ENCODE data around the gene CKMT2.
"Not testable (repeated sequence)": the region's sequence is repeated elsewhere in the genome, so short reads cannot be mapped to it uniquely, and the experiment has no call there.

Gene CKMT2

GRCh38 chr5:81253875-81254274 lies 20.8 kb downstream of the CKMT2 start:
- DNase-seq: no peak

DNA sequence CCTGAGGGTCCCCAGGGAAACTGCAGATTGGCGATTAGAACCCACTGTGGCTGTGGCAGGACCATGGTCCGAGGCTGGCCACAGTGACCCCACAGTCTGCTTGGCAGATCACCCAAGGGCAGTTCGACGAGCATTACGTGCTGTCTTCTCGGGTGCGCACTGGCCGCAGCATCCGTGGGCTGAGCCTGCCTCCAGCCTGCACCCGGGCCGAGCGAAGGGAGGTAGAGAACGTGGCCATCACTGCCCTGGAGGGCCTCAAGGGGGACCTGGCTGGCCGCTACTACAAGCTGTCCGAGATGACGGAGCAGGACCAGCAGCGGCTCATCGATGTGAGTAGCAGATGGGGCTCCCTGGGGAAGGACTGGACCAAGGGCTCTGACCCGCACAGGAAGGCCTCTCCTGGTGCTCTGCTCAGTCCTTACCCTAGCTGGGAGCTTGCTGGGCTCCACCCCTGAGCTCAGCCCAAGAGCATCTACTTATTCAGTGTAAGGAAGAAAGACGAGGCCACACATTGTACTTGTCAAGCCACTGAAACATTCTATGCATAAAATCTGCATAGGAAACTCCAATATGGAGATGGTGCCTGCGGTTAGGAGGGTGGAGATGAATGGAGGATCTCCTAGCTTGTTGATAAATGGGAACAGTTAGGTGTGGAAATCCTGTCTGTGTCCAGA lies 21.9 kb downstream of the CKMT2 start:
- no peak for DNase-seq

DNA sequence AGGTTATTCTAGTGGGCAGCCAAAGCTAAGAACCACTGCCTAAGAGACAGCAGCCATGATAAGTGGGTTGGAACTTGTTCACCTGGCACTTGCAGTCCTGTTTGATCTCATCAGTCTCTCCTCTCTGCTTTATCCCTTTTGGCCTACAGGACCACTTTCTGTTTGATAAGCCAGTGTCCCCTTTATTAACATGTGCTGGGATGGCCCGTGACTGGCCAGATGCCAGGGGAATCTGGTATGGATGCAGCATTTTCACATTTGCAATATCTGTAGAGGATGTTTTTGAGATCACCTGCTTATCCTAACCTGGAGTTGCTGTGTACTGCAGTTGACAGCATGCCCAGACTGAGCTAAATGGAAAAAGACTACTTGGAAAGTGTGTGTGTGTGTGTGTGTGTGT lies 23.6 kb downstream of the CKMT2 start:
- DNase-seq: no peak

DNA sequence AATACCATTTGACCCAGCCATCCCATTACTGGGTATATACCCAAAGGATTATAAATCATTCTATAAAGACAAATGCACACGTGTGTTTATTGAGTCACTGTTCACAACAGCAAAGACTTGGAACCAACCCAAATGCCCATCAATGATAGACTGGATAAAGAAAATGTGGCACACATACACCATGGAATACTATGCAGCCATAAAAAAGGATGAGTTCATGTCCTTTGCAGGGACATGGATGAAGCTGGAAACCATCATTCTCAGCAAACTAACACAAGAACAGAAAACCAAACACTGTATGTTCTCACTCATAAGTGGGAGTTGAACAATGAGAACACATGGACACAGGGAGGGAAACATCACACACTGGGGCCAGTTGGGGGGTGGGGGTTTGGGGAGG lies 29.7 kb downstream of the CKMT2 start:
- DNase-seq: not testable (repeated sequence)

DNA sequence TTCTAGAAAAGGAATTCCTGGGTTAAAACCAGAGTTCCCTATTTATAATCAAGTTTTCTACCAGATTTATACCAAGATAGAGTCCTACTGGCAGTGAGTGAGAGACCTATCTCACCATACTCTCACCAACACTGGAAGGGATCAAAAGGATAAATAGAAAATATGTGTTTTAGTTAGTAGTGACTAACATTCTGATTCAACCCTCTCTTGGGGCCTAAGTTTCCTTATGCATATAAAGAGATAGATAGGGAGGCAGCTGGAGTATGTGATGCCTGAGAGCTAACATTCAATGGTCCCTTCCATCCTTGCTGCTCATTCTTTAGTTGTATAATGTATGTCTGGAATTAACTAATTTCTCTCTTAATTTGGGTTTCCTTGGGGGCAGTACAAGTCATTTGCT lies 32.0 kb downstream of the CKMT2 start:
- no peak for DNase-seq

GRCh38 chr5:81268521-81269196 lies 35.5 kb downstream of the CKMT2 start:
- no peak for DNase-seq

- no peak for DNase-seq
These were observed 36.8 kb downstream of the CKMT2 start for GRCh38 chr5:81269751-81270393.

DNA sequence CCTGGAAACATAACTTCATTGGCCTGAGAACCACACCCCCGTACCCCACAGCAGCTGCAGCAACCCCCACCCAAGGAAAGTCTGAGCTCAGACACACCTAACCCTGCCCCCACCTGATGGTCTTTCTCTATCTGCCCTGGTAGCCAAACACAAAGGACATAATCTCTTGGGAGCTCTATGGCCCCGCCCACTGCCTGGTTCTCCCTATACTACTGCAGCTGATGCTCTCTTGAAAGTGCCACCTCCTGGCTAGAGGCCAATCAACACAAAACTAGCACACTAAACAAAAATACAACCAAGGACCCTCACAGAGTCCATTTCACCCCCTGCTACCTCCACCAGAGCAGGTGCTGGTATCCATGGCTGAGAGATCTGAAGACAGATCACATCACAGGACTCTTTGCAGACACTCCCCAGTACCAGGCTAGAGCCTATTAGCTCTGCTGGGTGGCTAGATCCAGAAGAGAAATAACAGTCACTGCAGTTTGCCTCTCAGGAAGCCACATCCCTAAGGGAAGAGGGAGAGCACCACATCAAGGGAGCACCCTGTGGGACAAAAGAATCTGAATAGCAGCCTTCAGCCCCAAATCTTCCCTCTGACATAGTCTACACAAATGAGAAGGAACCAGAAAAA lies 37.4 kb downstream of the CKMT2 start:
- DNase-seq: peak; percentile 38

DNA sequence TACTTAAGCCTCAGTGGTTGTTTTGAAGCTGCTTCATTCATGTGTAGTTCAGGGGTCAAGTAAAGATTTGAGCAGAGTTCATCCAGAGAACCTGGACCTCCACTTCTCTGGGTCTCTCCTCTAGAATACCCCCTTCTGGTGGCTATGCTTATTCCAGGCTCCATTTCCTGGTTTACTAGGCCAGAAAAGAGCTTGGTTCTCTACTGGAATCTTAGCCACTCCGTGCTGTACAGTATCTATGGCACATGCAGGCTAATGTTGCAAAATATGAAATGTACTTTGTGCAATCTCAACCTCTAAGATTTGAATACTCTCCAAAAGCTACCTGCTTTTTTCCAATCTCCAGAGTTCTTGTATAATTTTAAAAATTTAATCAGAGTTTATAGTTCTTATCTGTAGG lies 50.9 kb downstream of the CKMT2 start:
- DNase-seq: no peak

- DNase-seq: no peak
These were observed 53.0 kb downstream of the CKMT2 start for GRCh38 chr5:81286059-81286617.

DNA sequence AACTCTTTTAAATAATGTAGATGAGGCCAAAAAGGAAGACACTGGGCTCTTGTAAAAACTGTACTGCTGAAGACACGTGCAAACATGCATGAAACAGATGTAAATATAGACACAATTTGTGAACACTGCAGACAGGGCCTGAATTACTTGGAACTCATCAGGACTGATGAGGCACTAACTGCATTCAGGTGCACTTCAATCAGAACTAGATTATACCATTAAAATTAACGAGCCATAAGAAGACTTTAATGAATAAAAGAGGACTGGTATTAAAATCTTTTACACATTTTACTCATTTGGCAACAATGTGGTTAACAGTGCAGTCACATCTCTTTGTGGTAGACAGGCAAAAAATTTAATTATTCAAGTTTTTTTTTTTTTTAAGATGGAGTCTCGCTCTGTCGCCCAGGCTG lies 54.9 kb downstream of the CKMT2 start:
- no peak for DNase-seq

DNA sequence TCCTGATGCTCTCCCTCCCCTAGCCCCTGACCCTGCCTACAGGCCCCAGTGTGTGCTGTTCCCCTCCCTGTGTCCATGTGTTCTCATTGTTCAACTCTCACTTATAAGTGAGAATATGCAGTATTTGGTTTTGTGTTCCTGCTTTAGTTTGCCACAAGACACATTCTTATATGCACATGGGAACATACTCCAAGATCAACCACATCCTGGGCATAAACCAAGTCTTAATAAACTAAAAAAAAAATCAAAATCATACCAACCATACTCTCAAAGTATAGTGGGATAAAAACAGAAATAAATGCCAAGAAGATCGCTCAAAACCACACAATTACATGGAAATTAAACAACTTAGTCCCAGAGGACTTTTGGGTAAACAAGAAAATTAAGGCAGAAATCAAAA lies 57.0 kb downstream of the CKMT2 start:
- no peak for DNase-seq

GRCh38 chr5:81292130-81292529 lies 59.0 kb downstream of the CKMT2 start:
- DNase-seq: no peak

DNA sequence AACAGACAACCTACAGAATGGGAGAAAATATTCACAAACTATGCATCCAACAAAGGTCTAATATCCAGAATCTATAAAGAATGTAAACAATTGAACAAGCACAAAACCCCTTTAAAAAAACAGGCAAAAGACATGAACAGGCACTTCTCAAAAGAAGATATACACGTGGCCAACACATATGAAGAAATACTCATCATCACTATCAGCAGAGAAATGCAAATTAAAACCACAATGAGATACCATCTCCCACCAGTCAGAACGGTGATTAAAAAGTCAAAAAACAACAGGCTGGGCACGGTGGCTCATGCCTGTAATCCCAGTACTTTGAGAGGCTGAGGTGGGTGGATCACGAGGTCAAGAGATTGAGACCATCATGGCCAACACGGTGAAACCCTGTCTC lies 60.9 kb downstream of the CKMT2 start:
- DNase-seq: not testable (repeated sequence)

DNA sequence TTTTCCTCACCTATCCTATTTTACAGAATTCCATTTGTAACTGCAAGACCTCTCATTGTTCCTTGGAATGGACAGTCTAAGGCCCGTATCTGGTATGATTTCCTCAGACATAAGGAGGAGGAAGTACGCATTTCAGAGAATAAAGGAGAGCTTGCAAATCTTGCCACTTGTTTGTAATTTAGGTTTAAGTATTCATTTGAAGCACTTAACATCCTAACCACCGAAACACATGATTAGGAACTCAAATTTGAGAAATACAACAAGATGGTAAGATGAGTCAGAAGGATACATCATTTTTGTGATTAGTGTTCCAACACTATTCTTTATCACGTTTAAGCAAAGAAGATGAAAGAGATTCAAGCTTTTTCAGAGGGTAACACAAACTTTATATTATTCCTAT lies 64.4 kb downstream of the CKMT2 start:
- DNase-seq: no peak

- DNase-seq: no peak
These were observed 67.8 kb downstream of the CKMT2 start for GRCh38 chr5:81300921-81301270.

GRCh38 chr5:81301271-81302015 lies 68.3 kb downstream of the CKMT2 start, which contains the start of gene ZCCHC9:
Gene ZCCHC9 (plus strand): TSS chr5:81301587. CDS start chr5:81304758, 3,171 bp downstream.
- peak; percentile 96 for DNase-seq

DNA sequence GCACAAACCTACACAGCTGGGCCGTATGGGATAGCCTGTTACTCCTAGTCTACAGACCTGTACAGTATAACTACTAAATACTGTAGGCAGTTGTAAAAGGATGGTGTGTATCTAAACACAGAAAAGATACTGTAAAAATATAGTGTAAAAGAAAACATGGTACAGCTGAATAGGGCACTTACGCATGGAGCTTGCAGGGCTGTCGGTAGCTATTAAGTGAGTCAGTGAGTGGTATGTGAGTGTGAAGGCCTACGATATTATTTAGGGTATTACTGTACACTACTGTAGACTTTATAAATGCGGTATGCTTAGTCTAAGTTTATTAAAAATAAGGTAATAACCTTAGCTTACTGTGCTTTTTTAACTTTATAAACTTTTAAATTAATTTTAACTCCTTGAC lies 69.5 kb downstream of the CKMT2 start:
- no peak for DNase-seq

- DNase-seq: no peak
These were observed 70.4 kb downstream of the CKMT2 start for GRCh38 chr5:81303563-81303962.

DNA sequence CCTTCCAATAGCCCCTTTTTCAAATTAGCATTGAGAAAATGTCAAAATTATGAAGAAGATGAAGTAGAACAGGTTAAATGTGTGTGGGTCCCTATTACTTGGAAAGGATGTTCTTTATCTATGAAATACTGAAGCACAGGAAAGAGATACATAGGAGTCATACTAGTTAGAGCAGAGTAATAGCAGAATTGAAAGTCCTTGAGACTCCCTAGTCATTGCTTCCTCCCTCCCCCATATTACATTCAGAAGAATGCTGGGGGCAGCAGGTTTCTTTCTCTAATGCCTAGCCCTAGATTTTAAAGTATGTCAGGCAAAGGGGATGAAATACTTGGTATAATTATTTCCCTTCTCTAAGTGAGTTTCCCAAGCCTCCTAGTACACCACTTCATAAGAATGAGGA lies 72.7 kb downstream of the CKMT2 start:
- DNase-seq: no peak

DNA sequence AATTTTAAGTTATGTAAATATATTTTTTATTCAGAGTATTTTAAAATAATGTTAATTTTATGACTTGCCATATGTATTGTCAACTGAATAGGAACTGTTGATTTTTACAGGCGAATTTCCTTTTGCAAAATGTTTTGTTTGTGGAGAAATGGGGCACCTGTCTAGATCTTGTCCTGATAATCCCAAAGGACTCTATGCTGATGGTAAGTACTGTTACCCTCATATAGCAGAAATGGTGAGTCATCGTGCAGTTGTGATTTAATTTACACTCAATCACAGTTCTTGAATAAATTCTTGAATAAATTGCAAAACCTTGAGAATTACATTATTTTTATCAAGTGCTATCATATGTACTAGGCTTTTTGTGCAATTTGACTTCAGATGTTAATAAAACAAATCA lies 75.7 kb downstream of the CKMT2 start:
- DNase-seq: no peak

DNA sequence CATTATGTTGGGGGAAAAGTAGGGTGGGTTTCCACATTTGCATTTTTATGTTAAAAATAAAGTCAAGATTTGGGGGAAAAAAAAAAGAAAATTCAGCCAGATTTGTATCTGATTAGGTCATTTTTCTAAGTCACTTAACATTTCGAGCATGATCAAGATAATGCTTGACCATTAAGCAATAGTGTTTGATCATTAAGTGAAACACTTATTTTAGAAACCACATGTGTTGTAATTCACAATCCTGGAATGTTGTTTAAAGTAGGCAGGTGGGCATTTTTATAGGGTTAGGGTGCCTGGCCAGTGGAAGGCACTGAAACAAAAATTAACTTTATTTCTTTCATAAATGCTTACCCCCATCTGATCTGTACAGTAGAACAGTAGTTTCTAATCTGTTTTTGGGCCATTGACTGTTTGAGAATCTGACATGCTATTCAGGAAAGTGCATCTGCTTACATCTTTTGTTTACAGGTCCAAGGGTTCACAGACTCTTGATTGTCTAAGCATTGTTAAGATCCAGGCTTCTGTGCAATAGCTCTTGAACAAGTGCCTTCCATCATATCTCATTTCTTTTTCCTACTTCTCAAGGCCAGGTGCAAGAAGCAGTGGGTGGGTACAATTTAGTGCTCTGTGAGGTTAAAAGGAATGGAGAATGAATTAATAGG lies 77.4 kb downstream of the CKMT2 start:
- no peak for DNase-seq

Measured in hematopoietic multipotent progenitor cell treated with erythropoietin and hydrocortisone succinate and interleukin-3 and kit ligand, for 8 days (in vitro differentiated cells).